ENCODE measurements around the gene PELI3.
"Not testable (repeated sequence)": the region's sequence is repeated elsewhere in the genome, so short reads cannot be mapped to it uniquely, and the experiment has no call there.

The PELI3 gene, protein sequence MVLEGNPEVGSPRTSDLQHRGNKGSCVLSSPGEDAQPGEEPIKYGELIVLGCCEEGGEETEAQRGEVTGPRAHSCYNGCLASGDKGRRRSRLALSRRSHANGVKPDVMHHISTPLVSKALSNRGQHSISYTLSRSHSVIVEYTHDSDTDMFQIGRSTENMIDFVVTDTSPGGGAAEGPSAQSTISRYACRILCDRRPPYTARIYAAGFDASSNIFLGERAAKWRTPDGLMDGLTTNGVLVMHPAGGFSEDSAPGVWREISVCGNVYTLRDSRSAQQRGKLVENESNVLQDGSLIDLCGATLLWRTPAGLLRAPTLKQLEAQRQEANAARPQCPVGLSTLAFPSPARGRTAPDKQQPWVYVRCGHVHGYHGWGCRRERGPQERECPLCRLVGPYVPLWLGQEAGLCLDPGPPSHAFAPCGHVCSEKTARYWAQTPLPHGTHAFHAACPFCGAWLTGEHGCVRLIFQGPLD

DNA sequence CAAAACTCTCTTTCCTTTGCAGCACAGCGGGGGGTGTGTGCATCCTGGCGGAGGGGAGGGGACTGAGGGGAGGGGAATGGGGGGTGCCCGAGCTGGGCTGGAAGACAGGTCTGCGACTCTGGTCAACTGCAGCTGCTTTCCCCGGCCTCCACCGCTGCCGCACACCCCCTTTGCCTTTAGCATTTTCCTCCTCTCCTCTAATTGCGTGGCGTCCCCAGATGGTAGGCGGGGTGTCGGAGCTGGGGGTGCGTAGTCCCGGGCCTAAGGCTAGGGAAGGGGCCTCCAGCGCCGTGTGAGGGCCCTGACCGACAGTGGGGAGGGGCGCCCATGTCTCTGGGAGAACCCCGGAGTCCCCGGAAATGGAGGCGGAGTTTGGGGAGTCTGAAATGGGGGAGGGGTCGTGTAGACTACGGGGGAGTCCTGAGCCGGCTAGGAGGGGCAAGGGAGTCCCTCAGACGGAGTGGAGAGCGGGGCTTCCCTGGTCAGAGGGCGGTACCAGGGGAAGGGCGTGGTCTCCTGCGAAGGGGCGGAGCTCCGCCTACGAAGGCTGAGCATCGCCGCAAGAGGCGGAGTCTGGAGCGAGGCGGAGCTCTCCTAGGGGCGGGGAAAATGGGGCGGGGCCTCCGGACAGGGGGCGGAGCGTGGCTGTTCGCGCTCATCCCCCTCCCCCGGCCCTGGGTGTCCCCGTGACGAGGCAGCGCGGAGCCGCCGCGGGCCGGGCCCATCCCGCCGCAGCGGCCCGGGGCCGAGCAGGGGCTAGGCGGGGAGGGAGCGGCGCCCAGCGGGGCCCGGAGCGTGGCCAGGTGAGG is at the start of gene PELI3:
PELI3 (plus strand) TSS at position 681 of the 809 bp plus-strand sequence. CDS start 1,224 bp downstream, outside the sequence.
- DNase-seq, result peak; percentile 82

DNA sequence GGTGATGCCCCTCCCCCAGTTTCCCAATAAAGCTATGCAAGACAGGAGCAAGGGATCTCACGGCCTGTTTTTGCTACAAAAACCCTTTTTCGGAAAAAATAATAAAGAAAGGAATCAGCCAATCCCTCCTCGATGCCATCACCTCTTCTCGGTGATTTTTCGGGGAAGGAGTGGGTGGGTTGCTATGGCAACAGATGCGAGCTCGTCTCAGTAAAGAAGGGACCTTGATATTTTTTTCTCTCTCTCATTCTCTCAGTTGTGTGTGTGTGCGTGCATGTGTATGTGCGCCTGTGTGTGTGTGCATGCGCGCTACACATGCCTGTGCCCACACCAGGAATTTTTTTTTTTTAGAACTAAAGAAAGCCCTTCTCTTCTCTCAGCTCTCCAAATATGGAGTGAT is 49.7 kb upstream of the PELI3 start:
- DNase-seq, result no peak

DNA sequence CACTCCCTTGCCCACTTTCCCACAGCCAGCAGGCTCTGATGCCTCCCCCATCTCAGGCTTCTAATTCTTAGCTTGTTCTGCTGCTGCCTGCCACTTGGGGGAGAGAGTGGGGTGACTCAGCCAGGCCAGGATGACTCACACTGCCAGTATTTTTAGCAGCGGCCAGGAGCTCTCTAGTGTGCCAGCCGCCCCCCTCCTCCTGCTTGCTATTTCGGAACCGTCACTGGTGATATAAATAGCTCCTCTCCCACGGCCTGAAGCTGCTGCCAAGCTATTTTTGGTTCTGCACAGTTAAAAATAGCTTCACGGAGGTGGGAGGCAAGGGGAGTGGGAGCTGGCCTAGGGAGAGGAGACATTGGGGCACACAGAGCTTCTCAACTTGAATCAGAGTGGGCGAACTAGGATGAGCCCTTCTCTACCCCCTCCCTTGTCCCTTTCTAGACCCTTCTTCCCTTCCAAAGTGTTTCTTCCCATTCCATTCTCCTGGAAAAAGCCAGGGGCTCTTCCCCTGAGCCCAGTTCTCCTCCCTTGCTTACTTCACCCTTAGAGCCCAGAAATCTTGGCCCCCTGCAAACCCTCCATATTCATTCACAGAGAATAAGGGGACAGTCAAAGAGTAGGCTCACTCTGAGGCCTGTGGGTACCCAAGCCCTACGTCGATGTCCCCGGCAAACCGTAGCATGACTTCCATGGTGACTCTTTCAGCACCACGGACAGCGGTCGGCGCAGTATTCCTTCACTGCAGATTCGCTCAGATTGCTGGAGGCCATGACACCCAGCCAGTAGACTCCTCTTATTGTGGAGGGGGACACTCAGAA is 48.3 kb upstream of the PELI3 start:
- peak; percentile 82 for DNase-seq

GRCh38 chr11:66418986-66419308 is 47.8 kb upstream of the PELI3 start:
- DNase-seq, result no peak

- DNase-seq, result peak; percentile 52
Measured at GRCh38 chr11:66419825-66420224, 46.9 kb upstream of the PELI3 start.

DNA sequence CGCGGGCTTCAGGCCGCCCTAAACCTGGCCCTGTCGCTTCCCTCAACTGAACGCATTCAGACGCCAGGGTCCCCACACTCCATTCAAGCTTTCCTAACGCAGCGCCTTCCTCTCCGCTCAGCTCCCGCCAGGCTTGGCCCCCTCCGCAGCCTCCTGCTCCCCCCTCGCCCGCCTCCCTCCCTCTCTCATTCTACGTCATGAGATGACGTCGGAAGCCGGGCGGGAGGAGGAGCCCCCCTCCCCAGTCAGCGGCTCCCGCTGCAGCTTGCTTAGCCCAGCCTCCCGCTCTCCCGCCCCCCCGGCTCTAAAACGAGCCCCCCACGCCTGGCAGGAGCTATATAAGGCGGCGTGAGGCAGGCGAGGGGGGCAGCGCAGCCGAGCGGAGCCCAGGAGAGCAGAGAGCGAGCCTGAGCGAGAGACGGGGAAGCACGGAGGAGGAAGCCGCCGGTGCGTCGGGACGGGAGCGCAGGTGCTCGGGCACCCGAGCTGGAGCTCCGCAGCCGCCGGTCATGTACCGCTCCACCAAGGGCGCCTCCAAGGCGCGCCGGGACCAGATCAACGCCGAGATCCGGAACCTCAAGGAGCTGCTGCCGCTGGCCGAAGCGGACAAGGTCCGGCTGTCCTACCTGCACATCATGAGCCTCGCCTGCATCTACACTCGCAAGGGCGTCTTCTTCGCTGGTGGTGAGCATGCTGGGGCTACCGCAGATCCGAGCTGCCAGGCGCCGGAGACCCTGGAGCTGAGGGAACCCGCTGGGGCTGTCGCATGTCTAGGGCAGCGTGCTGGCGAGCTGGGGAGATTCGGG is 45.8 kb upstream of the PELI3 start, which contains the start of gene NPAS4:
NPAS4 (plus strand) TSS at position 365 of the 806 bp plus-strand sequence; CDS start at position 510, 145 bp downstream.
- DNase-seq, result peak; percentile 73

DNA sequence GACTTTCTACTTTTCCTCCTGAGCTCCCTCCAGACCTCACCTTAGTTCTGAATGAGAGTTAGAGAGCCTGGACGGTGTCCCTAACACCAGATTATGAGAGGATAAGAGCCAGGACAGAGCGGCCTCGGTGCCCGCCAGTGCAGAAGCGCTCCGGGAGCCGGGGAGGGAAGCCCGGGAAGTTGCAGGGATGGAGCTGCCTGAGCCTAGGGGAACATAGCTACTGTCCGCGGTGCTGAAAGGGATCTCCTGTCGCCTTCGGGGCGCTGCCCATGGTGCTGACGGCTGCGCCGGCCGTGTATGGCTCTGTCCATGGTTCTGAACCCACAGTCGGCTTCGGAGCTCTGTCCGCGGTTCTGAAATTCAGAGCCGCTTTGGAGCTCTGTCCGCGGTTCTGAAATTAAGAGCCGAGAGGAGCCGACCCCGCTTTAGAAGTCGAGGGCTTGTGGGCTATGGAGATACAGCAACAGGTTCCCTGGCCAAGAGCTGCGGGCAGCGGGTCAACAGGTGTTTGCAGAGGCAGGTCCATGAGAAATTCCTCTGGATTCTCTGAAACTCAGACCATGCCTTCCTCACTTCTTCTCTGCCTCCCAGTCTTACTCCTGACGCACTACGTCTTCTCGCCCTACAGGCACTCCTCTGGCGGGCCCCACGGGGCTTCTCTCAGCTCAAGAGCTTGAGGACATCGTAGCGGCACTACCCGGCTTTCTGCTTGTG is 45.1 kb upstream of the PELI3 start:
- DNase-seq, result no peak

DNA sequence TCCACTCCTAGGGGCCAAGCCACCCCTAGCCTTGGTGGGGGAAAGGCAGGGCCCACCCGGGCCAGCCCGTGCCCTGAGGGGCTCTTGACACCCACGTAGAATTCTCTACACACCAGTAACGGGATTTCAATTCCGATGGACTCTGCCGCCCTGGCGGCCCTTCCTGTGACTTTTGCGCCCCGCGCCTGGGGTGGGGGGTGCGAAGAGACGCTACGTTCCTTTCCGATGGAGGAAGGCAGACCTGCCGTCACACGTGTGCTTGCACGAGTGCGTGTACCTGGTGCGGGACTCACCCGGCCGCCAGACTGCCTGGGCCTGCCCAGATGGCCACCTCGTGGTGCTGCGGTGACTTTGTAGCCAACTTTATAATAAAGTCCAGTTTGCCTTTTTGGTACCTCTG is 40.4 kb upstream of the PELI3 start:
- no peak for DNase-seq

- no peak for DNase-seq
Measured at GRCh38 chr11:66428933-66429332, 37.8 kb upstream of the PELI3 start.

DNA sequence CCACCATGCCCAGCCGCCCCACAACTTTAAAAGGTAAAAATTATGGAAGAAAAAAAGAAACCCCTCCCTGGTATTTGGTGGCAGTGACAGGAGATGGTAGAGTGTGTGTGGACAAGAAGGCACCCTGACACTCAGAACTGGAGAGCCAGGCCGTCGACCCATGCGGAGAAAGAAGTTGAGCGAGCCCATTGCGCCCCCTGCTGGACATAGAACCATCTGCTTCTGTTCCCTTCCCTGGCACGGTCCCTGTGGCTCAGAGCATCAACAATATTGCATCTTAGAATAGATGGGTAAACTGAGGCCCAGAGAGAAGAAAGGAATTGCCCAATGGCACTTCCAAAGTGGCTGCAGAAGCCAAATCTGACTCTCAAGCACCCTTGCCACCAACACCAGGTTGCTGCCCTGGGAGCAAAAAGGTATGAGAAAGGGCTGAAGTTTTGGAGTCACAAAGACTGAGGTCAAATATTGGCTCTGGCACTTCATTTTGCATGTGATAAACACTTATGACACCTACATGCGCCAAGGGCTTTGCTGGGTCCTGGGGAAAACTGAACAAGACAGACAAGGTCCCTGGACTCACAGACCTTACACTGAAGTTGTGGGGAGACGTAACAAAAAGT is 36.6 kb upstream of the PELI3 start:
- peak; percentile 67 for DNase-seq

DNA sequence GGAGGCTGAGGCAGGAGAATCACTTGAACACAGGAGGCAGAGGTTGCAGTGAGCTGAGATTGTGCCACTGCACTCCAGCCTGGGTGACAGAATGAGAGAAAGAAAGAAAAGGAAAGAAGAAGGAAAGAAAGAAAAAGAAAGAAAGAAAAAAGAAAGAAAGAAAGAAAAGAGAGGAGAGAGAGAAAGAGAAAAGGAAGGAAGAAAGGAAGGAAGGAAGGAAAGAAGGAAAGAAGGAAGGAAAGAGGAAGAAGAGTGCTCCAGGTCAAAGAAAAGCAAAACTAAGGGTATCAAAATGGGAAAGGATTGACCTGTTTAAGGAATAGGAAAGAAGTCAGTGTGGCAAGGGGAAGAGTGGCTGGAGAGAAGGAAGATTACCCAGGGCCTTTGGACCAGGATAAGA is 35.4 kb upstream of the PELI3 start:
- DNase-seq, result not testable (repeated sequence)

- not testable (repeated sequence) for DNase-seq
Measured at GRCh38 chr11:66431871-66432329, 34.8 kb upstream of the PELI3 start.

DNA sequence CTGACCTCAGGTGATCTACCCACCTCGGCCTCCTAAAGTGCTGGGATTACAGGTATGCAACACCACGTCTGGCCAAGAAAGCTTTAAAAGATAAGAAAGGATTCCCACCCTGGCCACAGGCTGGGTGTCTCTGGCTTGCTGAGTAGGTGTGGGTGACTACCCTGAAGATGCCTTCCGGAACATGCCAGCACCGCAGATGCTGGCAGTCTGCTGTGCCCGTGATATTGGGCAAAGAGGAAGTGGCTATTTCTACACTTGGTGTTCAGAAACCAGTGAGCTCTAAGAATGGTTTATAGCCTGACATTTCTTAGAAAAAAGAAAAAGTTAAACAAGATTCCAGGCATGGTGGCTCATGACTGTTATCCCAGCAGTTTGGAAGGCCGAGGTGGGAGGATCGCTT is 34.1 kb upstream of the PELI3 start:
- DNase-seq, result no peak

DNA sequence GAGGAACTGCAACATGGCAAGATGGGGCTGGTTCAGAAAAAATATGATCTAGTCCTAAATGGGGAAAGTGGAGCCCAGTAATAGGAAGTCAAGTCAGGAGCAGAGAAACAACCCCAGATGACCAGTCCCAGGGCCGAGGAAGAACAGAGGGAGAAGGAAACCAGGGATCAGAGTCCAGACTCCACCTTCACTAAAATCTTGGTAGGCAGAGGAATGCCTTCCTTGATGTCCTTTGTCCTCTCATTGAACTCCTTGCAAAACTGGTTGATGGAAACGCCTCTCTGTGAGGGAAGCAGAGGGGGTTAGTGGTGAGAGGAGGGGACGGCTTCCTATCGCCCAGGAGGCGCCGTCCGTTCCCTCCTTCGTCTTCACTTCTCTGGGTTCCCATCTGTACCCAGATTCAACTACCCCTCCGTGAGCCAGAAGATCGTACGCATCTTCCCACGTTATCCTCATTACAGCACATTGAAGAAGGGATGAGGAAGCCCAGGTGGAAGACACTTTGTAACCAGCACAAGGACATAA is 28.7 kb upstream of the PELI3 start:
- no peak for DNase-seq

GRCh38 chr11:66438504-66439466 is 27.9 kb upstream of the PELI3 start, which contains the start of gene MRPL11:
Gene MRPL11, minus strand, starts transcription at chr11:66438848. Its CDS starts 94 bp downstream, at chr11:66438754.
- peak; percentile 97 for DNase-seq

DNA sequence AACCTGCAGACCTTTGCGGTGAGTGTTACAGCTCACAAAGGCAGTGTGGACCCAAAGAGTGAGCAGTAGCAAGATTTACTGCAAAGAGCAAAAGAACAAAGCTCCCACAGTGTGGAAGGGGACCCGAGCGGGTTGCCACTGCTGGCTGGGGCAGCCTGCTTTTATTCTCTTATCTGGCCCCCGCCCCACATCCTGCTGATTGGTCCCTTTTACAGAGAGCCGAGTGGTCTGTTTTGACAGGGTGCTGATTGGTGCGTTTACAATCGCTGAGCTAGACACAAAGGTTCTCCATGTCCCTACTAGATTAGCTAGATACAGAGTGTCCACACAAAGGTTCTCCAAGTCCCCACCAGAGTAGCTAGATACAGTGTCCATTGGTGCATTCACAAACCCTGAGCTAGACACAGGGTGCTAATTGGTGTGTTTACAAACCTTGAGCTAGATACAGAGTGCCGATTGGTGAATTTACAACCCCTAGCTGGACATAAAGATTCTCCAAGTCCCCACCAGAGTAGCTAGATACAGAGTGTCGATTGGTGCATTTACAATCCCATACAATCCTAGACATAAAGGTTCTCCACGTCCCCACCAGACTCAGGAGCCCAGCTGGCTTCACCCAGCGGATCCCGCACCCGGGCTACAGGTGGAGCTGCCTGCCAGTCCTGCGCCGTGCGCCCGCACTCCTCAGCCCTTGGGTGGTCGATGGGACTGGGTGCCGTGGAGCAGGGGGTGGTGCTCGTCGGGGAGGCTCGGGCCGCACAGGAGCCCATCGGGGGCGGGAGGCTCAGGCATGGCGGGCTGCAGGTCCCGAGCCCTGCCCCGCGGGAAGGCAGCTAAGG is 26.4 kb upstream of the PELI3 start:
- not testable (repeated sequence) for DNase-seq

DNA sequence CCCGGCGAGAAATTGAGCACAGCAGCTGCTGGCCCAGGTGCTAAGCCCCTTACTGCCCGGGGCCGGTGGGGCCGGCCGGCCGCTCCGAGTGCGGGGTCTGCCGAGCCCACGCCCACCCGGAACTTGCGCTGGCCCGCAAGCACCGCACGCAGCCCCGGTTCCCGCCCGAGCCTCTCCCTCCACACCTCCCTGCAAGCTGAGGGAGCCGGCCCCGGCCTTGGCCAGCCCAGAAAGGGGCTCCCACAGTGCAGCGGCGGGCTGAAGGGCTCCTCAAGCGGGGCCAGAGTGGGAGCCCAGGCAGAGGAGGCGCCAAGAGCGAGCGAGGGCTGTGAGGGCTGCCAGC is 25.8 kb upstream of the PELI3 start:
- DNase-seq, result not testable (repeated sequence)

DNA sequence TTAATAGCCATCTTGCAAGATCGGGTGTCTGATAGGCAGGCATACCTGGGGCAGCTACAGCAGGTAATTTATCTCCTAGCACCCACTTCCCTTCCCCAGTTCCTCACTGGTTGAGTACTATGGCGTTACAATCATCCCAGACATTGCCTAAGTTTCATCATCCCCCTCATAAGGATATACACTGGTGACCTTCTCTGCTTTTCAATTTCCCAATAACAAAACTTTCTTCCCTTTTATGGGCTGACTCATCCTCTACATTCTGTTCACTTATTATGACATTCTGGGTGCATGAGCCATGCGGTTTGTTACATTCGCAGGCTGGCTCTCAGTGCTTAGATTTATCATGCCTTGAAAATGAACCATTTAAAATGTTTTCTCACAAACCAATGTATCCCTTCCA is 23.1 kb upstream of the PELI3 start:
- DNase-seq, result no peak
